D721Med (cell line): ENCODE data around the gene AJUBA.

Experiments used
- DNase-seq: peaks from one replicate; pipeline ENCODE4 v3.0.0; 2011; ENCODE audit warnings: low spot score; ENCODE audit not compliant: insufficient read length
- FAIRE-seq: peaks from 2 replicates; lab custom pipeline; 2011; peaks lifted over from hg19 to GRCh38; lab: Jason Lieb, UNC
- TF ChIP-seq, protein P1 (sequence below): IDR thresholded peaks from 2 replicates; pipeline ENCODE4 v1.5.1; 2012; ENCODE audit warnings: mild to moderate bottlenecking, control low read depth; ENCODE audit not compliant: insufficient read depth; ENCODE audit errors: missing control alignments

The AJUBA gene

DNA sequence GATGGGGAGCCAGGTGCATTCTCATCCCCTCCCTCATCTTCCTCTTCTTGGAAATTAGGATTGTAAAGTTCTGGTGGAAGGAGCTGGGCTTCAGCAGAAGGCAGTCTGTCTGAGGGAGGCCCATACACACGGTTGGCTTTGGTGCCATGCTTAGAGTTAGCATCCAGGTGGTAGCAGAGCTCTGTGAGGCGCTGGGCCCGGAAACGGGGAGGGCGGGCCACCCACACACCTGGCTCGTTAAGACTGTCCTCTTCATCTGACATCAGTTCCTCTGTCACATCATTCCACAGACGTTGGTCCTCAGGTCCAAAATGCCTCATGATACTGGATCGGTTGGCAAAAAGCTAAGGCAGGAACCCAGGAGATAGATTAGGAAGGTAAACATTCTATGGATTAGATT is 4.9 kb upstream of the AJUBA start:
- TF ChIP-seq, protein P1, sequence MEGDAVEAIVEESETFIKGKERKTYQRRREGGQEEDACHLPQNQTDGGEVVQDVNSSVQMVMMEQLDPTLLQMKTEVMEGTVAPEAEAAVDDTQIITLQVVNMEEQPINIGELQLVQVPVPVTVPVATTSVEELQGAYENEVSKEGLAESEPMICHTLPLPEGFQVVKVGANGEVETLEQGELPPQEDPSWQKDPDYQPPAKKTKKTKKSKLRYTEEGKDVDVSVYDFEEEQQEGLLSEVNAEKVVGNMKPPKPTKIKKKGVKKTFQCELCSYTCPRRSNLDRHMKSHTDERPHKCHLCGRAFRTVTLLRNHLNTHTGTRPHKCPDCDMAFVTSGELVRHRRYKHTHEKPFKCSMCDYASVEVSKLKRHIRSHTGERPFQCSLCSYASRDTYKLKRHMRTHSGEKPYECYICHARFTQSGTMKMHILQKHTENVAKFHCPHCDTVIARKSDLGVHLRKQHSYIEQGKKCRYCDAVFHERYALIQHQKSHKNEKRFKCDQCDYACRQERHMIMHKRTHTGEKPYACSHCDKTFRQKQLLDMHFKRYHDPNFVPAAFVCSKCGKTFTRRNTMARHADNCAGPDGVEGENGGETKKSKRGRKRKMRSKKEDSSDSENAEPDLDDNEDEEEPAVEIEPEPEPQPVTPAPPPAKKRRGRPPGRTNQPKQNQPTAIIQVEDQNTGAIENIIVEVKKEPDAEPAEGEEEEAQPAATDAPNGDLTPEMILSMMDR, result no peak
- FAIRE-seq (no peak), DNase-seq (no peak)

DNA sequence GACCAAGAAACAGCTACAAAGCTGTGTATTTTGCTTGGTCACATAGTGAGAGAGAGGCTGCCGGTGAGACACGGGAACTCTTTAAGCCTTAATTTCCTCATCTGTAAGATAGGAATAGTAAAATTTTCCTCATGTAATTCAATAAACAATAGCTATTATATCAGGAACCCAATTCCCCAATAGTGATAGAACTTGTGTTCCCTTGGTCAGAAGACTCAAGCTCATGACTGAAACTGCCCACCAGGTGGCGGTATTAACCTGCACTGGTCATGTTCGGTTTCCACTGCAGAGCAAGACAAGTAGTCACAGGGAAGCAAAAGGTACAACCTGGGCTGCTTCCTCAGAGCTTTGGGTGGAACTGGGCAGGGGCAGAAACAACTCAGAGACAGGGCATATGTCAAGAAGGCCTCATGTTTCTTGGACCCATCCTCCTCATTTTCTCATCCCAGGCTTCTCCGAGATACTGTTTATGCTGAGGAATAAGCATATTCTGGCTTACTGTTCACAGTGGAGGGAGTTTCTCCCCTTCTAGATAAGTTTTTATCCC is 4.2 kb upstream of the AJUBA start:
- TF ChIP-seq, protein P1, result peak; percentile 98
- peak; percentile 91 for DNase-seq
- FAIRE-seq, result no peak

DNA sequence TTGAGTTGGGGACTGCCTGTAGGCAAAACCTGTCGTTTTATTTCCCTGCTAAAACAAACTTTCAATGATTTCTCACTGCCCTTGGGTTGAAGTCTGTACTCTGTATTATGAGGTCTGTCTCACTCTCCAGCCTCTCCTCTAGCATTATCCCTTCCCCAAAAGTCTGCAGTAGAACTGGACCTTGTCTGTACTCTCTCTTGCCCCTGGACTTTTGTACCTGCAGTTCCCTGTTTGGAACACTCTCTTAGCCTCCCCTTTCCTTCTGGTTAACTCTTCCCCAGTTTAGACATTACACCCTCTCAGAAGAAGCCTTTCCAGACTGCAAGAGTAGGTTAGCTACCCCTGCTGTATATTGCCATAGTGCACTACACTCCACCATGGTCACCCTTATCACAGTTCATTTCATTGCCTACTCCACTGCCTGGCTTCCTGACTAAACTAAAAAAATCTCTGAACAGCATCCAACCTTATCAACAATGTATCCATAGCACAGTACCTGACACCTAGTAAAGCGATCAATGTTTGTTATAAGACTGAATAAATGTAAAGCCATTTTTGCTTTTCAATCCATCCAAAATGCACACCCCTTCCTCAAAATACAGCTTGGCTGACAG is 3.6 kb upstream of the AJUBA start:
- DNase-seq (no peak), FAIRE-seq (no peak)
- TF ChIP-seq, protein P1, result no peak

DNA sequence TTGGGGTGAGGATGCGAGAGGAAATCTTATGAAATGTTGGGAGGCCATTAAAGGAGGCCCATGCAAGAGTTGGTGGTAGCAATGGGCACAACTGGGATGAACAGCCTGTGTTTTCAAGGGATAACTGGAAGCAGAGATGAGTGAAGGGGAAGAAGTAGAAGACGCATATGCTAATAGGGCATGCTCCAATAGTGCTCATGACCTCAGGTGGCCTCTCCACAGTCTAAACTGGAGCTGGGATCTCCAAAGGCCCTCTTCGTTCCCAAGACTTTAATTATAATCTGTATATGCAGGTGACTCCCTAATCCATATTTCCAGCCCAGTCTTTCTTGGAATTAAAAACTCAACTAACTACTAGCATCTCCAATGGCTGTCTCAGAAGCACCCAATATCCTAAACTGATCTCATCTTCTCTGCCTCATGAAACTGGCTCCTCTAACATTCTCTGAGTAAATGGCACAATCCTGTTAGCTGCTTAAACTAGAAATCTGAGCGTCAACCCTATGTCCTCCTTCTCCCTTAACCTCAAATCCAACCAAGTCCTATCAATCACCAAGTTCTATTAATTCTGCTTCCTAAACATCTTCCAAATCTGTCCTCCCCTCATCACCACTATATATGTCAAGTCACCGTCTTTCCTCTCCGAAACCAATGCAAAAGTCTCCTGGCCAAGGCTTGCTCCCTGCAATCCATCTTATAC is 2.8 kb upstream of the AJUBA start:
- FAIRE-seq (no peak), DNase-seq (no peak)
- TF ChIP-seq, protein P1, result no peak

DNA sequence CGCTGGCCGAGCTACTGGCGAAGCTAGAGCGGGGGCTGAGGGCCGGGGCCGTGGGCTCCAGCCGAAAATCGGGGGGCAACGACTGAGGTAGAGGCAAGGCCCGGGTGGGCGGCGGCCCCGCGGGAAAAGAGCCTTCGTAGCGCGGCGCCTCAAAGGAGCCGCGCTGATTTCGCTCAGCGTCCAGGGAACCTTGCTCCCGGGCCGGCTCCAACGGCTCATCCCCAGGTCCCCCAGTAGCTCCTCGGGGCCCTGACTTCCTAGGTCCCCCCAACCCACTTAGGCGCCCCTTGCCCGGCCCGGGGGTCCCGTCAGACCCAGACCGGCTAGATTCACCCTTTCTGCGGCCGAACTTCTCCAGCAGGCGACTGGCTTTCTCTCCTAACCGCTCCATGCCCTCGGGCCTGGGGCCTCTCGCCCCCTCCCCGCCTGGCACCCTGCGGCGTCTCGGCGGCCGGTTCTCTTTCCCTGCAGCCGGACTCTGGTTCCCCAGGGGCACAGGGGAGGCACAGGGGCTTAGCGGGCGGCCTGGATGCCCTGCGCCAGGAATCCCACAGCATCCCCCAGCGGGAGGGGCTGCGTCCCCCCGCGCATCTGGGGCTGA is 375 bp downstream of the AJUBA start:
- FAIRE-seq, result no peak
- TF ChIP-seq, protein P1, result no peak

DNA sequence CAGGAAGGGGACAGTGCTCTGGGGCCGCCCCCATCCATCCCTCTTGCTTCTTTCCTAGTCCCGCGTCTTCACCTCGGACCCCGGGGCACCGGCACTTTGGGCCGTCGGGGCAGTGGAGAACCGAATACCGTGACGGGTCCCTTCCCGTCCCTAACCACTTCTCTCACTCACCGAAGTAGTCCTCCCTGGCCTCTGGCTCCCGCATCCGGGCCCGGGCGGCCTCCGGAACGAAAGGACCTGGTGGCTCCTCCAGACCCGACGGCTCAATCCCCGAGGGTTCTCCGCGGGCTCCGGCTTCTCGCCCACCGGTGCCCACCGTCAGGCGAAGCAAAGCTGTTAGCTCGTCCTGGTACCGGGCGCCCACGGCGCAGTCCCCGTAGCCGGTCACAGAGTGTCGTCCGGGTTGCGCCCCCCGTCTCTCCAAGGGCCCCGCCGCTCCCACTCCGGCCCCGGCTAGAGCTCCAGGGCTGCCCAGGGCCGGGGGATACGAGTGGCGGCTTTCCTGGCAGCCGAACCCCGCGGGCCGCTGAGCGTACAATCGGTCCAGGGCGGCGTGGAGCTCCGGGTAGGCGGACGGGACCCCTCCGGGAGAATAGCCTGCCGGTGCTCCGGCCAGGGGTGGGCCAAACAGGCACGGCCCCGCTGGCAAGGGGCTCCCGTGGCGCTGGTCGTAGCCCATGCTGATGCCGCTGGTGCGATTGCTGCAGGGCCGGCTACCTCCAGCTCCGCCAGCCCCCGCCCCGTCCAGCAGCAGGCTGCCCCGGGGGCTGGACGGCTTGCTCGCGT is 1.1 kb downstream of the AJUBA start:
- TF ChIP-seq, protein P1, result no peak

More for the DNA sequence above, 375 bp downstream of the AJUBA start:
- DNase-seq, result no peak

More for the DNA sequence above, 1.1 kb downstream of the AJUBA start:
- DNase-seq, result no peak
- FAIRE-seq, result no peak
